Liver (tissue), 9 donors: ENCODE data around the gene SAMD1. TPM values are rescaled to one million over a fixed set of nuclear protein-coding genes. Genes with fewer than 3 reads are reported as not detected.

Experiments used
- DNase-seq: peaks from one replicate; pipeline ENCODE4 v3.0.0-alpha.2; 2017; ENCODE audit warnings: low spot score
- H3K27ac ChIP-seq, 2 donors: one replicate each; pipeline ENCODE4 v1.7.0; 2013; ENCODE audit warnings: inconsistent platforms in 2 of 2, low read length in 2 of 2, control low read depth in 1 of 2, low read depth in 1 of 2, mild to moderate bottlenecking in 1 of 2
- H3K27me3 ChIP-seq, 4 donors: one replicate each; pipeline versions ENCODE4 v1.6.1 to v1.7.0; 2013; ENCODE audit warnings: low read length in 3 of 4, inconsistent platforms in 1 of 4, mild to moderate bottlenecking in 1 of 4, moderate library complexity in 1 of 4; ENCODE audit not compliant: control insufficient read depth in 4 of 4, insufficient read depth in 4 of 4
- H3K36me3 ChIP-seq, 4 donors: one replicate each; pipeline versions ENCODE4 v1.6.1 to v1.7.0; 2013; ENCODE audit warnings: low read length in 3 of 4, mild to moderate bottlenecking in 3 of 4, low read depth in 1 of 4, moderate library complexity in 1 of 4; ENCODE audit not compliant: control insufficient read depth in 4 of 4, insufficient read depth in 3 of 4
- H3K4me1 ChIP-seq, 4 donors: one replicate each; pipeline versions ENCODE4 v1.6.1 to v1.7.0; 2013; ENCODE audit warnings: low read length in 3 of 4, mild to moderate bottlenecking in 3 of 4, moderate library complexity in 1 of 4; ENCODE audit not compliant: control insufficient read depth in 4 of 4, insufficient read depth in 4 of 4
- H3K4me3 ChIP-seq, 3 donors: one replicate each; pipeline versions ENCODE4 v1.6.1 to v1.7.0; 2013; ENCODE audit warnings: low read length in 3 of 3, control low read depth in 1 of 3, low read depth in 1 of 3, mild to moderate bottlenecking in 1 of 3
- H3K9ac ChIP-seq, 2 donors: one replicate each; pipeline ENCODE4 v1.7.0; 2013; ENCODE audit warnings: low read length in 2 of 2, mild to moderate bottlenecking in 2 of 2, moderate library complexity in 2 of 2, control low read depth in 1 of 2, low read depth in 1 of 2
- H3K9me3 ChIP-seq, 4 donors: one replicate each; pipeline versions ENCODE4 v1.6.1 to v1.7.0; 2013; ENCODE audit warnings: low read length in 3 of 4; ENCODE audit not compliant: control insufficient read depth in 4 of 4
- EGR1 ChIP-seq, 2 donors: IDR thresholded peaks; 2 replicates each; pipeline ENCODE4 v1.6.1; 2016 to 2018; ENCODE audit warnings: antibody characterized with exemption in 2 of 2, low read depth in 2 of 2
- FOXA1 ChIP-seq: IDR thresholded peaks from 2 replicates; pipeline ENCODE4 v1.6.1; 2016; ENCODE audit warnings: antibody characterized with exemption
- FOXA2 ChIP-seq: IDR thresholded peaks from 2 replicates; pipeline ENCODE4 v1.6.1; 2016; ENCODE audit warnings: antibody characterized with exemption
- GABPA ChIP-seq, 2 donors: IDR thresholded peaks in 1 of 2; conservative IDR thresholded peaks in 1 of 2; 2 replicates each; pipeline ENCODE4 v1.6.1; 2016; ENCODE audit warnings: antibody characterized with exemption in 2 of 2, mild to moderate bottlenecking in 1 of 2, moderate library complexity in 1 of 2
- HNF4A ChIP-seq, 2 donors: conservative IDR thresholded peaks; 2 replicates each; pipeline ENCODE4 v1.6.1; 2016; ENCODE audit warnings: antibody characterized with exemption in 2 of 2, mild to moderate bottlenecking in 2 of 2
- HNF4G ChIP-seq: IDR thresholded peaks from 2 replicates; pipeline ENCODE4 v1.6.1; 2016; ENCODE audit warnings: antibody characterized with exemption
- JUND ChIP-seq, 2 donors: IDR thresholded peaks; 2 replicates each; pipeline ENCODE4 v1.6.1; 2016; ENCODE audit warnings: antibody characterized with exemption in 2 of 2
- RAD21 ChIP-seq, 2 donors: IDR thresholded peaks; 2 replicates each; pipeline ENCODE4 v1.6.1; 2016; ENCODE audit warnings: antibody characterized with exemption in 2 of 2, mild to moderate bottlenecking in 2 of 2
- SP1 ChIP-seq: IDR thresholded peaks from 2 replicates; pipeline ENCODE4 v1.6.1; 2018; ENCODE audit warnings: antibody characterized with exemption, mild to moderate bottlenecking
- TAF1 ChIP-seq: conservative IDR thresholded peaks from 2 replicates; pipeline ENCODE4 v1.6.1; 2016; ENCODE audit warnings: antibody characterized with exemption, mild to moderate bottlenecking
- YY1 ChIP-seq: IDR thresholded peaks from 2 replicates; pipeline ENCODE4 v1.6.1; 2016; ENCODE audit warnings: antibody characterized with exemption, mild to moderate bottlenecking
- WGBS: extraction: QIAGEN DNeasy Blood & Tissue Kit; methylation state at CpG from one replicate; pipeline ENCODE4 v1.1.7; 2013; 5-methylcytosine and 5-hydroxymethylcytosine counted together
- polyA plus RNA-seq, 2 donors: library from polyadenylated mRNA; stranded (reverse) in 1 of 2; unstranded in 1 of 2; fragments of 200-250 nt in 1 of 2; fragments of >200 nt in 1 of 2; fragmentation: Nextera tagmentation in 1 of 2; extraction: Ambion mirVana in 1 of 2; gene quantifications; one replicate each; pipeline versions ENCODE4 v1.2.1 to v1.2.3, GENCODE V29; 2013 to 2015
- total RNA-seq, 2 donors: library from RNA; depleted of rRNA; stranded (reverse); fragments of >200 nt; gene quantifications; one replicate each; pipeline ENCODE4 v1.2.3, GENCODE V29; 2014
- TF ChIP-seq, protein P1 (sequence below): IDR thresholded peaks from 2 replicates; pipeline ENCODE4 v1.6.1; 2016; ENCODE audit warnings: antibody characterized with exemption
- TF ChIP-seq, protein P2 (sequence below): IDR thresholded peaks from 2 replicates; pipeline ENCODE4 v1.6.1; 2016; ENCODE audit warnings: antibody characterized with exemption
- TF ChIP-seq, protein P3 (sequence below): IDR thresholded peaks from 2 replicates; pipeline ENCODE4 v1.6.1; 2016; ENCODE audit warnings: antibody characterized with exemption, mild to moderate bottlenecking
- TF ChIP-seq, protein P4 (sequence below): fragments of 150-350 bp; IDR thresholded peaks from 2 replicates; pipeline ENCODE4 v1.5.1; 2017; ENCODE audit warnings: improper control_type of control experiment, low read depth, low read length; ENCODE audit not compliant: missing input control
- donor health status: healthy.
- donor health status: healthy.
- donor health status: healthy.
- donor health status: healthy.
- donor health status: healthy.

SAMD1 gene
- total and polyA plus RNA-seq, 4 donors: 2.1 to 33.0 (median 9.0) TPM

DNA sequence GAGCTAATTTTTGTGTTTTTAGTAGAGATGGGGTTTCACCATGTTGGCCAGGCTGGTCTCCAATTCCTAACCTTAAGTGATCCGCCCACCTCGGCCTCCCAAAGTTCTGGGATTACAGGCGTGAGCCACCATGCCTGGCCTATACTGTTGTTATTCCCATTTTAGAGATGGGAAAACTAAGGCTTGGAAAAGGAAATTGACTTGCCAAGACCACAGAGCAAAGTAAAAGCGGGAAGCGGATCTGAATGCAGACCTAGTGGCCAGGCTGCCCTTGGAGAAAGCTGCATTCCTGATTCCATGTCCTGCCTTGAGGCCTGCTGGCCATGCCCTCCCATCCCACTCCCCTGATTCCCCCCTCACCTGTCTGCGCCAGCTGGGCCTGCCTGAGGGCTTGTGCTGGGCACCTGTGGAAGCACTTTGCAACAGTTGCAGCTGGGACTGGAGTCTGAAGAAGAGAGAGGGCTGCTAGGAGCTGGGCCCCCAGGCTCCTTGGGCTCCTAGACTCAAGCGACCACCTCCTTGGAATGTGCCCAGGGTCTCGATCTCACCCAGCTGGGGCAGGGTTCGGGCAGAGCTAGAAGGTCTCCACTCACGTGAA, 34.4 kb downstream of the SAMD1 start:
- H3K4me3 ChIP-seq: no peak overlapping the region
- no peak for DNase-seq
- WGBS: 94% methylated on average over 10 of the region's 10 CpGs
- peaks cover 1 to 29% (median 20%) of the 10 kb centered on the region in 4 donors for H3K4me1 ChIP-seq
- TF ChIP-seq FOXA2 (no peak), HNF4A (conservative IDR thresholded peaks at IDR 0.05) (no peak), SP1 (no peak), TAF1 (no peak), RAD21 (IDR thresholded peaks at IDR 0.05) (no peak), YY1 (no peak), JUND (IDR thresholded peaks at IDR 0.05) (no peak), FOXA1 (no peak), EGR1 (IDR thresholded peaks at IDR 0.05; ENCODE audit: low read depth in 2 of 2) (no peak), GABPA (IDR thresholded peaks at IDR 0.05 in 1 of 2, conservative IDR thresholded peaks at IDR 0.05 in 1 of 2) (no peak), HNF4G (no peak)
- TF ChIP-seq, protein P1, sequence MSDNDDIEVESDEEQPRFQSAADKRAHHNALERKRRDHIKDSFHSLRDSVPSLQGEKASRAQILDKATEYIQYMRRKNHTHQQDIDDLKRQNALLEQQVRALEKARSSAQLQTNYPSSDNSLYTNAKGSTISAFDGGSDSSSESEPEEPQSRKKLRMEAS: no peak
- TF ChIP-seq, protein P2, sequence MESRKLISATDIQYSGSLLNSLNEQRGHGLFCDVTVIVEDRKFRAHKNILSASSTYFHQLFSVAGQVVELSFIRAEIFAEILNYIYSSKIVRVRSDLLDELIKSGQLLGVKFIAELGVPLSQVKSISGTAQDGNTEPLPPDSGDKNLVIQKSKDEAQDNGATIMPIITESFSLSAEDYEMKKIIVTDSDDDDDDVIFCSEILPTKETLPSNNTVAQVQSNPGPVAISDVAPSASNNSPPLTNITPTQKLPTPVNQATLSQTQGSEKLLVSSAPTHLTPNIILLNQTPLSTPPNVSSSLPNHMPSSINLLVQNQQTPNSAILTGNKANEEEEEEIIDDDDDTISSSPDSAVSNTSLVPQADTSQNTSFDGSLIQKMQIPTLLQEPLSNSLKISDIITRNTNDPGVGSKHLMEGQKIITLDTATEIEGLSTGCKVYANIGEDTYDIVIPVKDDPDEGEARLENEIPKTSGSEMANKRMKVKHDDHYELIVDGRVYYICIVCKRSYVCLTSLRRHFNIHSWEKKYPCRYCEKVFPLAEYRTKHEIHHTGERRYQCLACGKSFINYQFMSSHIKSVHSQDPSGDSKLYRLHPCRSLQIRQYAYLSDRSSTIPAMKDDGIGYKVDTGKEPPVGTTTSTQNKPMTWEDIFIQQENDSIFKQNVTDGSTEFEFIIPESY: no peak
- TF ChIP-seq, protein P3, sequence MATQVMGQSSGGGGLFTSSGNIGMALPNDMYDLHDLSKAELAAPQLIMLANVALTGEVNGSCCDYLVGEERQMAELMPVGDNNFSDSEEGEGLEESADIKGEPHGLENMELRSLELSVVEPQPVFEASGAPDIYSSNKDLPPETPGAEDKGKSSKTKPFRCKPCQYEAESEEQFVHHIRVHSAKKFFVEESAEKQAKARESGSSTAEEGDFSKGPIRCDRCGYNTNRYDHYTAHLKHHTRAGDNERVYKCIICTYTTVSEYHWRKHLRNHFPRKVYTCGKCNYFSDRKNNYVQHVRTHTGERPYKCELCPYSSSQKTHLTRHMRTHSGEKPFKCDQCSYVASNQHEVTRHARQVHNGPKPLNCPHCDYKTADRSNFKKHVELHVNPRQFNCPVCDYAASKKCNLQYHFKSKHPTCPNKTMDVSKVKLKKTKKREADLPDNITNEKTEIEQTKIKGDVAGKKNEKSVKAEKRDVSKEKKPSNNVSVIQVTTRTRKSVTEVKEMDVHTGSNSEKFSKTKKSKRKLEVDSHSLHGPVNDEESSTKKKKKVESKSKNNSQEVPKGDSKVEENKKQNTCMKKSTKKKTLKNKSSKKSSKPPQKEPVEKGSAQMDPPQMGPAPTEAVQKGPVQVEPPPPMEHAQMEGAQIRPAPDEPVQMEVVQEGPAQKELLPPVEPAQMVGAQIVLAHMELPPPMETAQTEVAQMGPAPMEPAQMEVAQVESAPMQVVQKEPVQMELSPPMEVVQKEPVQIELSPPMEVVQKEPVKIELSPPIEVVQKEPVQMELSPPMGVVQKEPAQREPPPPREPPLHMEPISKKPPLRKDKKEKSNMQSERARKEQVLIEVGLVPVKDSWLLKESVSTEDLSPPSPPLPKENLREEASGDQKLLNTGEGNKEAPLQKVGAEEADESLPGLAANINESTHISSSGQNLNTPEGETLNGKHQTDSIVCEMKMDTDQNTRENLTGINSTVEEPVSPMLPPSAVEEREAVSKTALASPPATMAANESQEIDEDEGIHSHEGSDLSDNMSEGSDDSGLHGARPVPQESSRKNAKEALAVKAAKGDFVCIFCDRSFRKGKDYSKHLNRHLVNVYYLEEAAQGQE: no peak
- no peaks in the 10 kb centered on the region for H3K9me3 ChIP-seq
- H3K36me3 ChIP-seq: peaks cover 7 to 27% (median 13%) of the 10 kb centered on the region in 4 donors
- no peak overlapping the region for H3K9ac ChIP-seq
- H3K27me3 ChIP-seq: peaks cover 0 to 3% (median 0%) of the 10 kb centered on the region in 4 donors
- no peak overlapping the region for H3K27ac ChIP-seq

DNA sequence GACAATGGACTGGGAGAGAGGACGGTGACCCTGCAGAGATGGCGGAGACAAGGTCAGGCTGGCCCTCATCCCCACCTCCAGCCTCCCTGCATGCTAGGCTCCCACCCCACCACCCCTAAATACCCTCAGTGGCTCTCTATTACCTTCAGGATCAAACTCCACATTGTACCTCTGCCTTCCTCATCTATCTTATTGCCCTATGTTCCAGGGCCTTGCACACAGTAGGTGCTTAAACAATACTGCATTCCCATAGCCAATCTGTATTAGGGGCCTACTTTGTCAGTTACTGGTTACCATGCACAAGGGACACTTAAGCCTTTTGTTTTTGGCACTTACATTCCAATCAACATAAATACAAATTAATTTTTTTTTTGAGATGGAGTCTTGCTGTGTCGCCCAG, 35.2 kb downstream of the SAMD1 start:
- Histone ChIP-seq H3K4me1 (peaks cover 1 to 21% (median 14%) of the 10 kb centered on the region in 4 donors), H3K27me3 (peaks cover 0 to 3% (median 0%) of the 10 kb centered on the region in 4 donors), H3K9ac (no peak overlapping the region), H3K27ac (no peak overlapping the region), H3K4me3 (no peak overlapping the region), H3K36me3 (peaks cover 7 to 27% (median 13%) of the 10 kb centered on the region in 4 donors), H3K9me3 (no peaks in the 10 kb centered on the region)
- 93% methylated on average over 3 of the region's 3 CpGs for WGBS
- TF ChIP-seq, protein P3: no peak
- TF ChIP-seq, protein P4, sequence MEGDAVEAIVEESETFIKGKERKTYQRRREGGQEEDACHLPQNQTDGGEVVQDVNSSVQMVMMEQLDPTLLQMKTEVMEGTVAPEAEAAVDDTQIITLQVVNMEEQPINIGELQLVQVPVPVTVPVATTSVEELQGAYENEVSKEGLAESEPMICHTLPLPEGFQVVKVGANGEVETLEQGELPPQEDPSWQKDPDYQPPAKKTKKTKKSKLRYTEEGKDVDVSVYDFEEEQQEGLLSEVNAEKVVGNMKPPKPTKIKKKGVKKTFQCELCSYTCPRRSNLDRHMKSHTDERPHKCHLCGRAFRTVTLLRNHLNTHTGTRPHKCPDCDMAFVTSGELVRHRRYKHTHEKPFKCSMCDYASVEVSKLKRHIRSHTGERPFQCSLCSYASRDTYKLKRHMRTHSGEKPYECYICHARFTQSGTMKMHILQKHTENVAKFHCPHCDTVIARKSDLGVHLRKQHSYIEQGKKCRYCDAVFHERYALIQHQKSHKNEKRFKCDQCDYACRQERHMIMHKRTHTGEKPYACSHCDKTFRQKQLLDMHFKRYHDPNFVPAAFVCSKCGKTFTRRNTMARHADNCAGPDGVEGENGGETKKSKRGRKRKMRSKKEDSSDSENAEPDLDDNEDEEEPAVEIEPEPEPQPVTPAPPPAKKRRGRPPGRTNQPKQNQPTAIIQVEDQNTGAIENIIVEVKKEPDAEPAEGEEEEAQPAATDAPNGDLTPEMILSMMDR: no peak
- TF ChIP-seq FOXA2: no peak
- DNase-seq: no peak
